Right renal pelvis (tissue), 4 donors: ENCODE results near the gene PANK1. TPM values are rescaled to one million over a fixed set of nuclear protein-coding genes. Genes with fewer than 3 reads are reported as not detected.

Experiments
- DNase-seq, 4 donors: peaks; one replicate each; pipeline ENCODE4 v3.0.0-alpha.2; 2013; ENCODE audit warnings: low read depth in 4 of 4, low spot score in 3 of 4, missing footprints in 1 of 4
- polyA plus RNA-seq, 4 donors: library from polyadenylated mRNA; unstranded; fragments of 120-200 nt; gene quantifications; one replicate each; pipeline ENCODE4 v1.2.1, GENCODE V29; 2013; ENCODE audit not compliant: insufficient read length in 4 of 4

Gene PANK1
- polyA plus RNA-seq, 4 donors = 43.1 to 55.5 (median 50.8) TPM

- no peak for DNase-seq
Observed at GRCh38 chr10:89652806-89653370, 7.8 kb upstream of the PANK1 start.

GRCh38 chr10:89651916-89652573, 7.0 kb upstream of the PANK1 start:
- no peak for DNase-seq

DNA sequence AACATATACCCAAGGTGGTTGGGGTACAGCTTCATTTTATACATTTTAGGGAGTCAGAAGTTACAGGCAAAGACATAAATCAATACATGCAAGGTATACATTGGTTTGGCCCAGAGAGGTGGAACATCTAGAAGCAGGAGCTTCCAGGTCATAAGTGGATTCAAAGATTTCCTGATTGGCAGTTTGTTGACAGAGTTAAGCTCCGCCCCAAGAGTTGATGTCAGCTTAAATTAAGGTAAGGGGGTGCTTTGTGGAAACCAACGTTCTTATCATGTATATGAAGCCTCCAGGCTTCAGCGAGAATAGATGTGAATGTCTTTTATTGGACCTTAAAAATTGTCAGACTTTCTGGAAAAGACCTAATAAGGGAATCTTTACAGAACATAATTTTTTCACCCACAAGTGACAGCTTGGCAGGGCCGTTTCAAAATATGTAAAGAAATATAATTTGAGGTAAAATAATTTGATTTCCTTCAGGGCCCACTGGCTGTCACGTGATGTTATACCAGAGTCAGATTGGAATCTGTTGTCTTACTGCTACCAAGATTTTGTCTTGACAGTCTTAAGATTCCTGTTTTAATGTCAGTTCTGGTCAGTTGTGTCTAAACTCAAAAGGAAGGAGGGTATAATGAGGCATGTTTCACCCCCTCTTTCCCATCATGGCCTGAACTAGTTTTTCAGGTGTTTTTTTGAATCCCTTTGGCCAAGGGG, 6.3 kb upstream of the PANK1 start:
- DNase-seq = no peak

GRCh38 chr10:89649051-89649450, 4.0 kb upstream of the PANK1 start:
- no peak for DNase-seq

GRCh38 chr10:89648074-89648473, 3.0 kb upstream of the PANK1 start:
- DNase-seq = no peak

DNA sequence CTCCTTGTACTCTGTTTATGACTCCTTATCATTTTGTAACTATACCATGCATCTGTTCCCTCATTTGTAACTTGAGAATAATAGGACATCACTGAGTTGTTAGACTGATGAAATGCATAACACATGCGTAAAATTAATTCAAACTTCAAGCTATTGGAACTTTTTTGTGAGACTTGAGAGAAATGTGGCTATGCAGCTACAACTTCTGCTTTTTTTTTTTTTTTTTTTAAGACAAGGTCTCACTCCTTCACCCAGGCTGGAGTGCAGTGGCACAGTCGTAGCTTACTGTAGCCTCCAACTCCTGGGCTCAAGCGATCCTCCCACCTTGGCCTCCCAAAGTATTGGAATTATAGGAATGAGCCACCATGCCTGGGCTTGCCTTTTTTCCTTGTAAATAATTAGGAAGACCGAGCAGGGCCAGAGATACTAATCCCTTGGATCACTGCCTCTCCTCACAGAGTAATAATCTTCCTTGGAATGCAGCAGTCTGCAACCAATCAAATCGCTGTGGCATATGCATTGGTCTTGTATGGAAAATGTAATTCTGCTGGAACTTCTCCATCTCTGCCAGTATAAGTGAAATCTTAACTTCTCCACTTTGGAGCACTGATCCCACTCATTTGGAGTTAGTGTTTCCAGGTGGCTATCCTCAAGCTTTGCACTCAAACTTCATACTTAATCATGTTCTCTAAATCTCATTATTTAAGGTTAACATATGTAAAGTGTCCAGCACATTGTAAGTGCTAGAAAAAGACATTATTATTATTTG, 2.0 kb upstream of the PANK1 start:
- peak in 1 of 4 donors; percentile 35 for DNase-seq

- DNase-seq = no peak
Observed at GRCh38 chr10:89645742-89646172, 715 bp upstream of the PANK1 start.

DNA sequence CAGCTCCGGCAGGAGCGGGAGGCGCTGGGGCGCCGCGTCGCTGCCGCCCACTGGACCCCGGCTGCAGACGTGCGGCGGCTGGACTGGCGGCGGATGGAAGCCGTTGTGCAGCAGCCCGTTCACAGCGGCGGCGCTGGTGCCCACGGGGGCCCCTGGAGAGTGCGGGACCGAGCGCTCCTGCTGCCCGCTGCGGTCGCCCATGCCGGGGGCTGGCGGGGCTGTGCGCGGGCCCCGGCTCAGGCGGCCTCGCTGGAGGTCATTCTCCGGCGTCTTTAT, 413 bp downstream of the PANK1 start:
- DNase-seq = peak in 1 of 4 donors; percentile 22

DNA sequence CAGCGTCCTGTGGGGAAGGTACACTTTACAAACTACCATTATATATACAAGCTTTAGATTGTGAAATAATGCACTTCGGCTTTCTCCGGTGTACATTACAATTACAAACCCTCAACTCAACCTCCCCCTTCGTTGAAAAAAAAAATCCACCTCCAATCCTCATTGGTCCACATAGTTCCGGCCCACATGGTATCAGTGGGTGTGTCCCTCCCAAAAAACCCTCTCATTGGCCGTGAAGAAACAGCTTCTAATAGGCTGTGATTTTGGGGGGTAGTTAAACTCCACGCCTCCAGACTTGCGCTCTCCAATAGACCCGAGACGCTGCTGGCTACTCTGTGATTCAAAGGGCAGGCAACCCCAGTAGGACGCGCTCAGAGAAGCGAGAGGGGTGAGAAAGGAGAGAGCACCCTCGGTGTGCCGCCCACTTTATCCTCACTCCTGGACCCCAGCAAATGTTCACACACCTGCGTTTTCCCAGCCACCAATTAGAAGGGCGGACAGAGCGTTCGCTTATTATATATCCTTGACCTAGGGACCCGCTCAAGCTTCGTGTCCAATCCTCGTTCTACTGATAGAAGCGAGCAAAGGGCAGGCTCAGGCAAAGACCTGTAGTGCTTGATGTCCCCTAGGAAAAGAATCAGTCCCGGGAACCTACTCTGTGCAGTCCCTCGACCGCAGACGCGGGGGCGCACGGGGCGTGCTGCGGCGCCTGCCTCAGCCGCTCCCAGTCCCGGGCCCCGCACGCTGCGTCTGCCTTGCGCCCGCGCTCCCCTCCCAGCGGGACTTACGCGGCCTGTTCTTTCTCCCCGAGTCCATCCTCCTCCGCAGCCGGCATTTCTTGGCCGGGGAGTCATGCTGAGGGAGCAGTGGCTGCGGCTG, 991 bp downstream of the PANK1 start:
- peak; percentile 79 to 95 (median 88) for DNase-seq

DNA sequence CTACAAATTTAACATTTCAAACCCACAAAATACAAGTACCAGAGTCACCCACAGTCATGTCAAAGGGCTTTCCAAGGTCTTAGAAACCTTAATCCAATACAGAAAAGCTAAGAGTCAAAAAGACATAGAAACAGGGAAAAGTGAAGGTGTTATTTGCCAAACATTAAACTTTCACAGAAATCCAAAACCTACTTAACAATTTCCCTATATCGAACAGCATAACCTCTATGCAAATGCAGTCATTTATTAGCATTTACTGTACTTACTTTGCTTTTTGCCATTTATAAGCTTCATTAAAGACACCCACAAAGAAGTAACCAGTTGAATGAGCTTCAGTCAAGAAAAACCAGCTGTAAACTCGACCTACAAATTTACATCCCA, 1.6 kb downstream of the PANK1 start:
- no peak for DNase-seq

DNA sequence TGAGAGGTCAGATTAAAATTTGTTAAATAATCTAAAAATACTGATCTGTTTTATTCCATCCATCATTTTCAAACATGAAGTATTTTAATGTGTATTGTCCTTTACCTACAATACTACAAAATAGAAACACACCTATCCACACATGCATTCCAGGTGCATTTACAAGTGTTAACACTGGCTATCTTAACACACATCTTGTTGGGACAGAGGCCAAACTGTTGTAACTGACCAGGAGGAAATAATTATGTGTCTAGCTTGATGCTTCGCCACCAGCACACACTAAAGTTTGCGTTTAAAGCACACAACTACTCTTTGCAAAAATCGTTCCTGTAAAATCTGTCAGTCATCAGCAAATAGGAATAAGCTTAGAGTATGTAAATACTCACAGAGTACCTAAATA, 2.8 kb downstream of the PANK1 start:
- no peak for DNase-seq

DNA sequence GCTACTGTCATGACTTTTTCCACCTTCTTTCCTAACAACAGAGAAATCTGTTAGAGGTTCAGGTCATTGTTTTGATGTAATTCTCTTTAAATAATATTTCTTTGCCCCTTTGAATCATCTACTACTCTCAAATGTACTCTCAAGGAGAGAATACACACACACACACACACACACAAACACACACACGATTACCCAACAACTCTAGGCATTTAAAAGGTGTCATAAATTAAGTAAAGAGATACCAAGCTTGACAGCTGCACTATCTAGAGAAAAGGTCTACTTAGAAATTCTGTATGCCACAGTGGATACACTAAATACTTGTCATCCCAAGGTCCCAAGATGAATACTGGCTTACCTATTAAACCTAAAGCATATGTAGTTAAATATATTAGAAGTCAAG, 4.8 kb downstream of the PANK1 start:
- DNase-seq = no peak

GRCh38 chr10:89639326-89639725, 5.7 kb downstream of the PANK1 start:
- DNase-seq = no peak

DNA sequence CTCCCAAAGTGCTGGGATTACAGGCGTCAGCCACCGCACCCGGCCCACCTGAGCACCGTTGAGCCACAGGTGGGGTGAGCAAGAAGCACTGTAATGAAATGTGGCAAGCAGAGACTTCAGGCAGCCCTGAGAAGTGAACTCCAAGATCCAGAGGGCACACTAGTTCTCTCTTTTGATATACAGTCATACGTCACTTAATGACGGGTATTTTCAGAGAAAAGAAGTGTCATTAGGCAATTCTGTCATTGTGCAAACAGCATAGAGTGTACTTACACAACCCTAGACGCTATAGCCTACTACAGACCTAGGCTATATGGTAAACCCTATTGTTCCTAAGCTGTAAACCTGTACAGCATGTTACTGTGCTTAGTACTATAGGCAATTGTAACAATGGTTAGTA, 7.9 kb downstream of the PANK1 start:
- no peak for DNase-seq

DNA sequence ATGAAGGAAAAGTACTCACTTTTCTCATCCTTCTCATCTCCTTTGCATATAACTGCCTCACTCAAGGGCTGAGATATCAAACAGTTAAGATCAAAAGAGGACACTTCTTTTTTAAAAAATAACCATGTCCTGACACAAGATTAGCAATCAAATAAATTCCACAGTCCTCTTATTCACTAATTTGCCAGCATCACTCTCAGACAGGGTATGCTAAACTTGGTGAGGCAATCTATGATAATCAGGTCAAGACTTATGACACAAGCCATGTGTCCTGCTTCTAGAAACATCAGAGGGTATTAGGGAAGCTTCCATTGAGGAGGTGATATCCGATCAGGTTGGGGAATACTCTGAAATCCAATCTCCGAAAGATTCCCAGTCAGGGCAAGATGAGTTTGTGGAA, 10.4 kb downstream of the PANK1 start:
- DNase-seq = no peak

DNA sequence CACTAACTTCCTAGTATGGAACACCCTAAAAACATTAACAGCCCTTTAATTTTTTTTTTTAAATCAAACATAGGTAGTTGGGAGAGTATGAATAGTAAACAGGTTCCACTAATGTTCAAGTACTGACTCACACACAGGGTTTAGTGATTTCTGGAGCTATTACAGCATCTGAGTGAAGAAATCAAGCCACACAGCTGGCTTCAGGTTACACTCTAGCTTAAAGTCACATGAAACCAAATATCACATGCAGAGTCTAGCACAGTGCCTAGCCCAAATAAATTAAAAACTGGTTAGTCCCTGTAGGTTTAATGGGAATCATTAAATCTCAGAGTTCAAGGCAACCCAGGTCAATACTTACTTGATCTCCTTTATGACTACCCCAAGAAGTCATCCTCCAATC, 11.6 kb downstream of the PANK1 start:
- DNase-seq = no peak

- DNase-seq = no peak
Observed at GRCh38 chr10:89632824-89633223, 12.2 kb downstream of the PANK1 start.

- no peak for DNase-seq
Observed at GRCh38 chr10:89627830-89628229, 17.2 kb downstream of the PANK1 start.

DNA sequence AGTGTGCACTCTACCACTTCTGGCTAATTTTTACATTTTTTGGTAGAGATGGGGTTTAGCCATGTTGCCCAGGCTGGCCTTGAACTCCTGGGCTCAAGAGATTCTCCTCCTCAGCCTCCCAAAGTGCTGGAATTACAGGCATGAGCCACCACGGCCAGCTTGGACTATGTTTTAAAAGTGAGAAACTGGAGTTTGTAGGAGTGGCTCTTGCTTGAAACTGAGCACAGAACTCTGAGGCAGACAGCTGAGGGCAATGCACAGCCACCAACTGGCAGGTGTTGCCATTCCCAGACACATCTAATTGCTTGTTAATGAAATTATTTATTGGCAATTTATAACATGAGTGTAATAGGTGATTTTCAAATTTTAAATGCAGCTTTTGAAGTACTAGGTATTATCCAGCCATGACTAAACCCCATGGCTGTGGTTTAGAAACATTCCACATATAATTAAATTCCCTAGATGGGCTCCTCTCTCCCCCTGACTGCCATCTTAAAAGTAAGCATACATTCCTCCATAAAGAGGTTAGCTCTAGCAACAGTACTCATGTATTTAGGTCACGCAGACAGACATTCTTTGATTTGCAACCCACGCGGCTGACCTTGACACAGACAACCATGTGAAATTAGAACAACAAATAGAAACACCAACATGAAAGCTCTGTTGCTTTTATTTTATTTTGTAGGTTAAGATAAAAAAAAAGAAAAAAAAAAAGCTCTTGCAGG, 19.8 kb downstream of the PANK1 start:
- no peak for DNase-seq

DNA sequence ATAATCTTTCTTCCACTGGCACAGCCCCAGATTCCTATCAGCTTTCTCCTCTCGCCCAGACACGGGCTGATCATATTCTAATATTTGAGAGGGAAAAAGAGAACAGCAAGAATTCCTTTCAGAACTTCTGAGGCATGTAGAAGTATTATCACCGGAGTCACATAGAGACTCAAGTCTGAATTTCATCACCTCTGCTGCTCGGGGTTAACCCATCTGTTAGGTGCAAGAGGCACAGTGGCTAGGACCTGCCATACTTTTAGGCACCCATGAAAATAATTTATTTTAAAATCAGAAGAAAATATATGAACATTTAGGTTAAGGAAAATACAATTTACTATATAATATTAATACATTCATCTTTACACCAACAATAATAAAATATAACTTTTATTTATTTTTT, 21.0 kb downstream of the PANK1 start:
- DNase-seq = no peak
